Islet precursor cell (in vitro differentiated cells): Measurements from ENCODE around the gene HIGD2A.

Experiments
- DNase-seq: peaks from one replicate; pipeline ENCODE4 v3.0.0-alpha.2; 2018

HIGD2A gene

GRCh38 chr5:176388444-176389134 lies at the start of gene HIGD2A, which contains the start of gene NOP16:
Gene HIGD2A (plus strand): TSS chr5:176388751. CDS start chr5:176388820, 69 bp downstream.
Gene NOP16 (minus strand): TSS chr5:176388598. CDS start chr5:176388539, 59 bp downstream.
- DNase-seq = peak; percentile 99

GRCh38 chr5:176339304-176339703 lies 49.2 kb upstream of the HIGD2A start:
- no peak for DNase-seq

GRCh38 chr5:176341325-176342157 lies 47.0 kb upstream of the HIGD2A start:
- no peak for DNase-seq

- no peak for DNase-seq
These were observed 46.4 kb upstream of the HIGD2A start for GRCh38 chr5:176342158-176342483.

DNA sequence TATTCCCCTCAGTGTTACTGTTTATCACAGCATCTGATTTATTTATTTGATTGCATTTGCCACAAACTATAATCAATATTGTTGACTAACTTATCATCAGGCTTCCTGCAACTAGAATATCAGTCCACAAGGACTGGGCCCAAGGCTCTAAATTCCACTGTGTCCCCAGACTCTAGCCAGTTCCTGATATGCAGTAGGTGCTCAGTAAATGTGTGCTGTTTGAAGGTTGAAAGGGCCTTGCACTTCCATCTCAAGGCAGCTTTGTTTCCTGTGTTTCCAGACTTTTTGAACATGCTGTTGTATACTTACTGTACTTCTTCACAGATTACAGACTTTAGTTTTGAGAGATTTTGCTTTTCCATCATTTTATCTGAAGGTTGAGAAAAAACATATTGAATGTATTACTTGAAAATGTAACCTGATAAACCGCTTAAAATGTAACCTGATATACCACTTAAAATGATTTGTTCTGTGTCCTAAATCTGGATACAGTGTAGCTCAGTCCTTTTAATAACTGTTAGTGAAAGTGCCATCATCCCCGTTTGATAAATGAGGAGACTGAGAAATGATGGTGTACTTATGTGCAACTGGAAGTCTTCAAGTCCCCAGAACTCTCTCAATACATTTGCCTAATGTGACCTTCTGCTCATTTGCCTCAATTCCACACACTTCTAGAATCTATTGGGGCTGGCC lies 45.6 kb upstream of the HIGD2A start:
- DNase-seq = no peak

DNA sequence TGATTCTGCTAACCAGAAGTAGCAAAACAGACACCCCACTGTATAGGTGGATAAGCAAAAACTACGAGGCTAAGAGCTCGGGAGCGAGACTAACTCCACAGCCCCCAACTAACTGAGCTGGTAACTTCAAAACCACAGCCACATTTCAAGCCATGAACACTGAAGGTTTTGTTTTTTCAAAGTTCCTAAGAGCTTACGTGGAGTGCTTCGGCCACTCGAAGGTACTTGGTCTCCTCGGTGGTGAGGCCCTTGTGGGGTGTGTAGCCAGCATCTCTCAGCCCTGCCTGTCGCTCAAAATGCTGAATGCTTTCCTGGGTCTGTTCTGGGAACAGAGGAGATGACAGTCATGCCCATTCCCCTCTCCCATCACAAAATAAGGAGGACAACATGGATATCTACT lies 38.1 kb upstream of the HIGD2A start:
- DNase-seq = no peak

DNA sequence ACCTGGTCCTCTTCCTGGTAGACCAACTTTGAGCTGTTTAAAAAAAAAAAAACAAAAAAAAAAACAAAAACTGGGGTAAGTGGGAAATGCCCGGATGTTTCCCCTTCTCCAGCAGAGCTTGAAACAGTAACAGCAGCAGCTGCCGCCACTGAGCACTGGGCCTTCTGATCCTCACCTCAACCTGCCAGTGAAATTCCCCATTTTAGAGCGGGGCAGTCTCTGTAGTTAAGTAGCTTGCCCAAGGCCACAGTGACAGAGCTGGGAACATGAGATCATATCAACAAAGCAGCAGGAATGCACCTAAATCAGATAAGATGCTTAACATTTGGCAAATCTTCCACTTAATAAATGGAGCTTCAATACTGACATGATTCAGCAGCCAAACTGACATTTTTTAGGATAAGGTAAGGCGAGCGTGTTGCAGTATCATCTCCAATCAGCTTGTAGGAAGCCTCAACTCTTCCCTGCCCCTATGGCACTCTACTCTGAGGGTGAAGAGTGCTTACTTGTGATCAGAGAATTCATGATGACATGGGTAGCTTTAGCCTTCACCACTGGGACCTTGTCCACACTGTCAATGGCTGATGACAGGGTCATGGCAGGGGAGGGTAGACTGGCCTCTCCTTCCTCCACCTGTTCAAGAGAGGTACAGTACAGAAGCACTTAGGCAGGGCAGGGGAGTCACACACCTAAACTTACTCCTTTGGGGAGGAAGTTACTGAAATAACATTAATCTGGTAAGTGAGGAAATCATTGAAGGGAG lies 36.3 kb upstream of the HIGD2A start:
- DNase-seq = peak; percentile 74

GRCh38 chr5:176353533-176353932 lies 35.0 kb upstream of the HIGD2A start:
- no peak for DNase-seq

DNA sequence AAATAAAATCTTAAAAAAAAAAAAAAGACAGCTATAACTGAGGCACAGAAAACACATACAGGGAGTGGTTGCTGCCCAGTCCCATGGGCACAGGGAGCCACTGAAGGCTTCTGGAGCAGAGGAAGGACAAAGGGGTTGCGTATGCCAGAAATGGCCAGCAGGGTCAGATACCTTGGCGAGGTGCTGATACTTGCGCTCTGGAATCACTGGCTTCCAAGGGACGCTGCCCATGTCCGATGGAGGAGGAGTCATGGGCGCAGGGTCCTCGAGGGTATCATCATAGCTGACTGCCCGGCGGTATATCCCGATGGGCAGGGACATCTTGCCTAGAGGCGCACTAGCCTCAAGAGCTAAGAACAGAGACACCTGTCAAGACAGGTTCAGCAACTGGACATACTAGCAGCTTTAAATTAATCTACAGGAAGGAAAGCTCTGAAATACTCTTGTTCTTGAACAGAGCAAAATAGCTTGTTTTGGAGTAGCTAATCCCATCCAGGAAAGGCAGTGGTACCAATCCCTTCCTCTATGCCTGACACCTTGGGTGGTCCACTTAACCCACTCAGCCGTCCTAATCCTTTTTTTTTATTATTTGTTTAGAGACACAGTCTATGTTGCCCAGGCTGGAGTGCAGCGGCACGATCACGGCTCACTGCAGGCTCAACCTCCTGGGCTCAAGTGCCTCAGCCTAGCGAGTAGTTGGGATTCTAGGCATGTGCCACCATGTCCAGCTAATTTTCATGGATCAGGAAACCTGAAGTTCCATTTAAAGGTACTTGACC lies 33.0 kb upstream of the HIGD2A start:
- no peak for DNase-seq

GRCh38 chr5:176356179-176356566 lies 32.4 kb upstream of the HIGD2A start:
- DNase-seq = no peak

DNA sequence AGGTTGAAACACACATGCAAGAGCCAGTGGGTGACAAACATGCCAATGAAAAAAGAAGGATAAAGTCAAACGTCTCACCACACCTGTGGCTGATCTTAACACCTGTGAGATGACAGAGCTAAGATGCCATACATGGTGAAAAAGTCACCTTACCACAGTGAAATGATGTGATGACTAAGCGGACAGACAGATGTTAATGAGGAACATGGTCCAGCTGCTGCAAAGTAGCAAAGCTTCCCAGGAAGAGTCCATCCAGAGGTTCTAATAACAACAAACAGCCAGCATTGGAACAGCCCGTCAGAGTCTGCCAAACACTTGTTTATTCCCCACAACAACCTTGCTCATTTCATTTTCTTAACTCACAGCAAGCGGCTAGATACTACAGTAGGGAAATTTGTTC lies 28.9 kb upstream of the HIGD2A start:
- DNase-seq = no peak

GRCh38 chr5:176360894-176361436 lies 27.6 kb upstream of the HIGD2A start:
- peak; percentile 60 for DNase-seq

- DNase-seq = peak; percentile 97
These were observed 26.9 kb upstream of the HIGD2A start, which contains the start of gene KIAA1191 for GRCh38 chr5:176361437-176362232. Gene KIAA1191 (minus strand): TSS chr5:176361764. CDS start chr5:176359508, 2,256 bp downstream.

- no peak for DNase-seq
These were observed 26.4 kb upstream of the HIGD2A start for GRCh38 chr5:176362233-176362490.

DNA sequence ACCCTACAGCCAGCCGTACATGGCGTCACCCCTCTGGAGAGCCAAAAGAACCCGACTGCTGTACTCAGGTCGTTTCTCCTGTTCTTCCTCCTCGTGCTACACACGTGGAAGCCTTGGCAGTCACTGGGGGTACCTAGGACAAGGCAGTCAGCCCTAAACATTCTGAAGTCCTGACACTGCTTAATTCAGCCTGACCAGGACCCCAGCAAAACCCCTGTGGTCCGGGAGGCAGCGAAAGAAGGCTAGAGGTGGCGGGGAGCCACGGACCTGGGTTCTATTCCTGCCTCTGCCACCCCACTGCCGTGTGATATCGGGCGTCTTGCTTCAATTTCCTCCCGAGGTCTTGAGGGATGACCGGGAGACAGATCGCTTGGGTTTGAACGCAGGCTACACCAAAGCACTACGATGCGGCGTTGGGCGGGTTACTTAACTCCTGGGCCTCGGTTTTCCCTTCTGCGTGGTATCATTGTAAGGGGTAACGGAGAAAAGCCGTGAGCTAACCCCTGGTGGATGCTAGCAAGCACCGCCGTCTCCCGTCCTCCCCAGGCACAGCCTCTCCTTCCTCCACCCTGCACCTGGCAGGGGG lies 23.7 kb upstream of the HIGD2A start:
- no peak for DNase-seq

- DNase-seq = peak; percentile 66
These were observed 23.0 kb upstream of the HIGD2A start, which contains the start of gene ARL10 for GRCh38 chr5:176365351-176366231. Gene ARL10 (plus strand): TSS chr5:176365487. CDS start chr5:176365564, 77 bp downstream.

- DNase-seq = peak; percentile 77
These were observed 22.2 kb upstream of the HIGD2A start for GRCh38 chr5:176366232-176366894.

GRCh38 chr5:176368726-176369125 lies 19.8 kb upstream of the HIGD2A start:
- no peak for DNase-seq
